GM12892 (cell line): ENCODE results near the gene MET. TPM values are rescaled to one million over a fixed set of nuclear protein-coding genes. Genes with fewer than 3 reads are reported as not detected.
"Not testable (repeated sequence)": the region's sequence is repeated elsewhere in the genome, so short reads cannot be mapped to it uniquely, and the experiment has no call there.

Experiments used
- DNase-seq: peaks from one replicate; pipeline ENCODE4 v3.0.0; 2011; ENCODE audit not compliant: insufficient read length
- FAIRE-seq: peaks from 2 replicates; lab custom pipeline; 2011; peaks lifted over from hg19 to GRCh38; lab: Jason Lieb, UNC
- POLR2A ChIP-seq: IDR thresholded peaks from 2 replicates; pipeline ENCODE4 v1.6.1; 2011; ENCODE audit warnings: low read depth, low read length, control low read depth
- POLR2AphosphoS5 ChIP-seq: IDR thresholded peaks from 2 replicates; pipeline ENCODE4 v1.6.1; 2011; ENCODE audit warnings: low read depth, low read length, control low read depth
- TAF1 ChIP-seq: IDR thresholded peaks from 2 replicates; pipeline ENCODE4 v1.6.1; 2011; ENCODE audit warnings: low read depth, mild to moderate bottlenecking, control low read depth, low read length, borderline replicate concordance
- polyA plus RNA-seq: library from polyadenylated mRNA; unstranded; fragments of >200 nt; gene quantifications from one replicate; pipeline ENCODE4 v1.2.1, GENCODE V29; 2012; ENCODE audit warnings: missing spikeins, inconsistent platforms; ENCODE audit not compliant: missing spikeins

MET gene
- polyA plus RNA-seq, result 0.25 TPM

- TF ChIP-seq POLR2AphosphoS5 (no peak), TAF1 (no peak), POLR2A (no peak)
- FAIRE-seq (peak; percentile 73), DNase-seq (peak; percentile 54)
Observed at GRCh38 chr7:116671681-116672595, at the start of gene MET. MET (plus strand) TSS chr7:116672196; CDS start chr7:116699085, 26,889 bp downstream.

- DNase-seq, result no peak
- TF ChIP-seq TAF1 (no peak), POLR2AphosphoS5 (no peak), POLR2A (no peak)
- FAIRE-seq, result no peak
Observed at GRCh38 chr7:116626886-116627285, 45.1 kb upstream of the MET start.

GRCh38 chr7:116629051-116629463, 42.9 kb upstream of the MET start:
- no peak for FAIRE-seq
- no peak for TF ChIP-seq POLR2A
- no peak for TF ChIP-seq POLR2AphosphoS5
- no peak for TF ChIP-seq TAF1
- no peak for DNase-seq

GRCh38 chr7:116630357-116630756, 41.6 kb upstream of the MET start:
- no peak for TF ChIP-seq POLR2A
- TF ChIP-seq TAF1, result no peak
- no peak for TF ChIP-seq POLR2AphosphoS5
- FAIRE-seq (peak; percentile 82), DNase-seq (no peak)

GRCh38 chr7:116630932-116631671, 40.9 kb upstream of the MET start:
- FAIRE-seq (peak; percentile 90), DNase-seq (no peak)
- no peak for TF ChIP-seq POLR2A
- no peak for TF ChIP-seq POLR2AphosphoS5
- TF ChIP-seq TAF1, result no peak

GRCh38 chr7:116631676-116632075, 40.3 kb upstream of the MET start:
- FAIRE-seq (no peak), DNase-seq (no peak)
- no peak for TF ChIP-seq TAF1
- no peak for TF ChIP-seq POLR2AphosphoS5
- TF ChIP-seq POLR2A, result no peak

GRCh38 chr7:116632384-116632783, 39.6 kb upstream of the MET start:
- DNase-seq (no peak), FAIRE-seq (no peak)
- TF ChIP-seq TAF1 (no peak), POLR2A (no peak), POLR2AphosphoS5 (no peak)

- TF ChIP-seq POLR2A (no peak), POLR2AphosphoS5 (no peak), TAF1 (no peak)
- DNase-seq, result no peak
- peak; percentile 95 for FAIRE-seq
Observed at GRCh38 chr7:116633131-116633988, 38.6 kb upstream of the MET start.

- DNase-seq, result no peak
- no peak for TF ChIP-seq POLR2A
- FAIRE-seq, result no peak
Observed at GRCh38 chr7:116636997-116637396, 35.0 kb upstream of the MET start.

- FAIRE-seq, DNase-seq: not testable (repeated sequence)
Observed at GRCh38 chr7:116638592-116638991, 33.4 kb upstream of the MET start.

GRCh38 chr7:116641551-116642153, 30.3 kb upstream of the MET start:
- no peak for FAIRE-seq
- TF ChIP-seq POLR2AphosphoS5, result no peak
- no peak for TF ChIP-seq POLR2A
- no peak for TF ChIP-seq TAF1
- DNase-seq, result no peak

- DNase-seq, FAIRE-seq: not testable (repeated sequence)
Observed at GRCh38 chr7:116643148-116643547, 28.8 kb upstream of the MET start.
